Pulmonary artery endothelial cell (primary cell): ENCODE results near the gene SCARB2. TPM values are rescaled to one million over a fixed set of nuclear protein-coding genes. Genes with fewer than 3 reads are reported as not detected.

Experiments used
- DNase-seq: peaks from one replicate; pipeline ENCODE4 v3.0.0-alpha.2; 2011; ENCODE audit warnings: low read depth, low spot score
- total RNA-seq: library from RNA; depleted of rRNA; stranded (reverse); fragments of >200 nt; gene quantifications from 2 replicates; pipeline ENCODE4 v1.2.3, GENCODE V29; 2014

Gene SCARB2
- total RNA-seq, 1 donor from 2014 or later, result 193 TPM

DNA sequence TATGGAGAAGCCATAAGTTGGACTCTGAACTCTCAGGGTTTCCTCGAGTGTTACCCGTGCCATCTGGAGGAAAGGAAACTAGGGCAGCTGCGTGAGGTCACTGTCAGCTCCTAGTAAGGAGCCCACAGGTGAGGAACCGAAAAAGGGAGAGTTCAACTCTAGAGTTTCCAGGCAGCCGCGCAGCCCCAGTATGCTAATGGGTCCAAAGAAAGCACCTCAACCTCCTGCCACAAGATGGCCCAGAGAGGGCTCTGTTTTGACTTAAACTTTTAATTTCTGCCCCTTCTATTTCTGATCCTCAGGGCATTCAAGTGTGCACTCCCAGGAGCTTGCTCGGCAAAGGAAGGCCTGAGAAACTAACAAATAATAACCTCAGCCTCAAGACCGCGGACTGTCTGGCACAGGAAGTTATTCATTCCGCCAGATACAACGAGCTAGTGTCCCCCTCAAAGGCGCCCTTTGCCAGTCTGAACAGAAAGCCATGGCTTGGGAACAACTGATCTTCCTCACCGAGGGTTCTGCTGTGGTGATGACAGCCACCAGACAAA is 13.9 kb downstream of the SCARB2 start:
- no peak for DNase-seq

DNA sequence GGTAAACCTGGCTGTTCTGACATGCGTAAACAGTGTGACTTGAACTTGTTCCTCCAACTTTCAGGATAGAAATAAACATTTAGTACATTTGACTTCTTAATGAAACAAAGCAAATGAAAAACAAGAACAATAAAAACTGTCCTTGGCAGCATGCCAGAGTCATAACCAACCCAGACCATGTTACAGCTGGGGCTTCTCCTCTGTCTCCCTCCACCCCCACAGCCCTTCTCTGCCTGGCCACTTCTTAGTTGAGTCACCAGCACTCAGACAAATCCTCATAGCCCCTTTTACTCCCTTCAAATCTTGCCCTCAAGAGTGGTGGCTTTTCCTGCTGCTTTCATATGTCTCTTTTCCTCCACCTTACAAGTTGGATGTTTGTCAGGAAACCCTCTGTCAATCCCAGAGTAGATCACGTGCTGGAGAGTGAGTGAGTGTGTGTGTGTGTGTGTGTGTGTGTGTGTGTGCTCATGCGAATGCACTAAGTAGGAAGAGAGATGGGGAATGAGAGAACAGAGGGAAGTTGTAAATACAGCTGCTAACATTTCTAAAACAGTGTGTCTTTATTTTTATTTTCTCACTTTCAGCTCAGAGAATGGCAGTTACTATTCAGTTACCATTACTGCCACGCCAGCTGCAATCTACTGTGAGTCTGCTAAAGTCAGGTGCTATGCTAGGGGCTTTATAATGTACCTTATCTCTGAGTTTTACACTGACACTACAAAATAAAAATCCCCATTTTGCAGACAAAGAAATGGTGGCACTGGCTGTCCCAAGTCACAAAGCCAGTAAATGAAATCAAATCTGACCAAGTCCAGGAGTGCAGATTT is 15.0 kb downstream of the SCARB2 start:
- peak; percentile 73 for DNase-seq

DNA sequence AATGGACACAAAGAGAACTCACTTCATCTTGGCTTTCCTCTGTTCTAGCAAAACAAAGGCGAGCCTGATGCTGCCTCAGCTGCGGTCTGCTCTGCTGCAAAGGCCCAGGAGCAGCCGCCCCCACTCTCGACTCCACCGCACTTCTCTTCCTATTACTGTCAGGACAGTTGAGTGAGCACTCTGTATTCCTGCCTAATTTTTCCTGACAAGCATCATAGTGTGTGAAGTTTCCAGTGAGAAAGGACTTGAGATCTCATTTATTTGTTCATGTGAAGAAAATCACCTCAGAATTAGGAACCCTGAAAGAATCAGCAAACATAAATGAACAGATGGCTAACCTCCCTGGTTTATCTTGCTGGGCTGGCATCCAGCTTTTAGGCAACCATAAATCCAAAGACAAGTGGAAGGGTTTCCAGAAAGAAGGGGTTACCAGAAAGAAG is 15.6 kb downstream of the SCARB2 start:
- no peak for DNase-seq

DNA sequence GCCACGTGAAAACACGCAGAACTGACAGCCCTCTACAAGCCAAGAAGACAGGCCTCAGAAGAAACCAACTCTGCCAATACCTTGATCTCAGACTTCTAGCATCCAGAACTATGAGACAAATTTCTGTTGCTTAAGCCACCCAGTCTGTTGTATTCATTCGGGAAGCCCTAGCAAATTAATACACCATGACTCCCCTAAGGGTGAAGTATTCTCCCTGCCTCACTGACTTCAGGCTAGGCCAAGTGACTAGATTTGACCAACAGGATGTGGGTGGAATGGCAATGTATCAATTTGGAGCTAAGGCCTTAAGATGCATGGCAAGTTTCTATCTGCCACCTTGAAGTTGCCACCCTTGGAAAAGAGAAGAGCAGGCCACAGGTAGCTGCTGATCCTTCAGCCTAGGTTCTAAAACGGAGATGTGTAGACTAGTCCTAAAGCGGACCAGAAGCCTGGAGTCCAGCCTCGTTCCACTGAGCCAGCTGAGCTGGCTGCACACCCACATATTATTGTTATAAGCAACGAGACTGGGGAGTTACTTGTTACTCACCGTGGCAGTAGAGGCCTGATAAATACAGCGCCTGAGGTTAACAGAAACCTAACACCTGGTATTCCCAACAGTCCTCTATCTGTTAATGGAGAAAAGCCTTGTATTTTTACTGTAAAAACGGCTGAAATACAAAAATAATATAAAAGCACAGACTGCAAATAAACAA is 16.4 kb downstream of the SCARB2 start:
- DNase-seq, result no peak

DNA sequence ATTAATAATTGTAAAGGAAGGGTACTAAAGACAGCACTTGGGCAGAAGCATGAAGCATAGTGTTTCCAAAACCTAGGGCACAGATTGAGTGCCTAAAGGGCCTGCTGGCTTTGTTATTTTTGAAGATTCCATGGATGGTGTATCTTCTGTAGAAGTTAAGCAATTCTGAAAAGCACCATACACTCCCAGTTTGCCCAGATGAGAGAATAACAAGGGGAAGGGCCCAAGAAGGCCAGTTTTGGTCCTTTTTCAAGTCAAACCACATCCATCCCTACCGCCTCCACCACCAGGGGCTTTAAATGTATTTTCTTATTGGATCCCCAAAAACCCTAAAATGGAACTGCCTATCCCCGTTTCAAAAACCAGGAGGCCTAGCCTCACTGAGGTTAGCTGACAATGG is 17.2 kb downstream of the SCARB2 start:
- DNase-seq, result no peak

DNA sequence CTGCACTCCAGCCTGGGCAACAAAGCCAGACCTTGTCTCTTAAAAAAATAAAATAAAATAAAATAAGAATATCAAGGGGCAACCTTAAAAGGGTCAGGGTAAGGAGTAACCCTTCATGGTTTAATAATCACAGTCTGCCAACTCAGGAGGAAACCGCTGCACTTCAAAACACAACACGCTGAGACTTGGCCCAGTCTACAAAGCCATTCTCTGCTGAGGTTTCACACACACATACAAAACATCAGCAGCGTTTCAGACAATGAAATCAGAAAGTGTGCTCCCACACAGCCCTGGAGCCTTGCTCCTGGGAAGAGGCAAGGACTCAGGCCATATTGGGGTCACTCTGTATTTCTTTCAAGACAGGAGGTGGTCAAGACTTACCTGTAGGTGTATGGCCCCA is 18.3 kb downstream of the SCARB2 start:
- DNase-seq, result no peak

DNA sequence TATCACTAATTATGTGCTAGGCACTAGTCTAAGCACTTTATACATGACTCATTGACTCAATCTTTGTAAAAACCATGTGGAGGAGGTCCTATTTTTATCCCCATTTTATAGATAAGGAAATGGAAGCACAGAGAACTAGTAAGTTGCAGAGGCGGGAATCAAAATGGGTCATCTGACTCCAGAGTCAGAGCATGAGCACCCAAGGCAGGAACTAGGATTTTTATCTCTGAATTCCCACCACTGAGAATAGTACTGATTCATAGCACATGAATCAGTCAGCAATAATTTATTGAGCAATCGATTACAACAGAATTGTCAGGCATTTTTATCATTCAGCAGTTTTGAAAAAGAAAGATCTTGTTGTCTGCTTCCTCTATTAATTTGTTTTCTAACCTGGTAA is 19.3 kb downstream of the SCARB2 start:
- no peak for DNase-seq

DNA sequence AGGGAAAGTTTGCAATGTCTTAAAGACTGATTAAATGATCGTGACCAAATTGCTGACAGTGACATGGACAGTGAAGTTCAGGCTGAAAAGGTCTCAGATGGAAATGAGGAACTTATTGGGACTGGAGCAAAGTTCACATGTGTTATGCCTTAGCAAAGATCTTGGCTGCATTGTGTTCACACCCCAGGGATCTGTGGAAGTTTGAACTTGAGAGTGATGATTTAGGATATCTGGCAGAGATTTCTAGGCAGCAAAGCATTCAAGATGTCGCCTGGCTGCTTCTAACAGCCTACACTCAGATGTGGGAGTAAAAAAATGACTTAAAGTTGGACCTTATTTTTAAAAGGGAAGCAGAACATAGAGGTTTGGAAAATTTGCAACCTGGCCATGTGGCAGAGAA is 21.4 kb downstream of the SCARB2 start:
- DNase-seq, result no peak

DNA sequence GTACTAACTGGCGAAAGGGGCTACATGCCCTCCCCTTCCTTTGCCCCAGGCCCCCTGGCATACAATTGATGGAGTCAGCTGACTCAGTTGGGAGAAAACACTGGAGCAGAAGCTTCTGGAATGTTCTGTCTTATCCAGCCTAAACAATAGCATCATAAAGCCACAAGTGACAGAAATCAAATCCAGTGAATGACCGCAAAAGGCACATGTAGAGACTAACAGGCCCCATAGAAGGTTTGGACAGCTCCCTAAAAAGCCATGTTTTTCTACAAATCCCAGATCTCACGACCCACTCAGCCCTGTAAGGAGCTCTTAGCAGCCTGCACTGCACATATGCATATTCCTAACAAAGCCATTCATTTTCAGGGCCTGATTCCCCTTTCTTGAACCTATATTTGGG is 25.1 kb downstream of the SCARB2 start:
- no peak for DNase-seq

DNA sequence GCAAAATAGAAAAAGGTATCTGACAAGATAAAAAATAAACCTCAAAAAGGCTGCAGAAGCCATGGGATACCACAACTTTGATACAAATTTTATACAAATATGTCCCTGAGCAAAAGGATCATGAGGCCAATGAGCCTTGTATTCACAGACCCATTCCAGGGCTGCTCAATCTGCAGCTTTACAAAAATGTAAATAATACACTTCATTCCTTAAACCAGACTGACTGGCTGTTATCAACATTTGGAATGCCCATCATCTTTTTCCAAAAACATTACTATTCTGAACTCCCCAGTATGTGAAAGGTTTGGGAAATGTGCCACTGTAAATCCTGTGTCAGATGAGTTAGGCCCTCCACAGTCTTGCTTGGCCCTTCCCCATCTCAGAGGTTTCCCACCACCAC is 25.5 kb downstream of the SCARB2 start:
- DNase-seq, result no peak

DNA sequence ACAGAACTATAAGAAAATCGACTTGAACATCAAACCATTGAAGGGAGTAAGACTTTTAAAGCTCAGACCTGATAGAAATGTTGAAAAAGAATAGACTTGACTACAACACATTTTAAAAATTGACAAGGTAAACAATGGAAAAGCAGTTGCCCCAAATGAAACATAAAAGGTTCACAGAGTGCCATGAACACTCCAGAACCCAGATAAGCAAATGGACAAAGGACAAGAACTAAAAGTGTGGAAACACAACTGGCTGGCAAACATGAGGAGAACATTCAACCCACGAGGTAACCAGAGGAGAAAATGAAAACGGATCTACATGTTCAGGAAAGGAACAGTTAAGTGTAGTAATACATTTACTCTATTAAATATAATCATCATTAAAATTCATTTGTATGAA is 26.5 kb downstream of the SCARB2 start:
- no peak for DNase-seq

DNA sequence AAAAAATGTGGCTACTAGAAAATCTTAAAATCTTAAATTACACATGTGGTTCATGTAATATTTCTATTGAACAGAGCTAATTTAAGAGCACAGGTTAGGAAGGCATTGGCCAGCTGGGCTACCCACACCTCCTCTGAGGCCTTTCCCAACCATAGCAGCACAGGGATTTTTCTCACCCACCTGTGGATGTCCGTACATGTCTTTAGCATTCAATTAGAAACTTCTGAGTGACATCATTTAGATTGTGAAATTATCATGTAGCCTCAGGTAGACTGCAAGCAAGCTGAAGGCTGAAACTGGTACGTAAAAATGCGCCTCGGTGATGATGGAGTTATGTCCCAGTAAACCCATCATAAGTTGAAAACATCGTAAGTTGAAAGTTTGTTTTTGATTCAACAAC is 31.2 kb downstream of the SCARB2 start:
- DNase-seq, result no peak

DNA sequence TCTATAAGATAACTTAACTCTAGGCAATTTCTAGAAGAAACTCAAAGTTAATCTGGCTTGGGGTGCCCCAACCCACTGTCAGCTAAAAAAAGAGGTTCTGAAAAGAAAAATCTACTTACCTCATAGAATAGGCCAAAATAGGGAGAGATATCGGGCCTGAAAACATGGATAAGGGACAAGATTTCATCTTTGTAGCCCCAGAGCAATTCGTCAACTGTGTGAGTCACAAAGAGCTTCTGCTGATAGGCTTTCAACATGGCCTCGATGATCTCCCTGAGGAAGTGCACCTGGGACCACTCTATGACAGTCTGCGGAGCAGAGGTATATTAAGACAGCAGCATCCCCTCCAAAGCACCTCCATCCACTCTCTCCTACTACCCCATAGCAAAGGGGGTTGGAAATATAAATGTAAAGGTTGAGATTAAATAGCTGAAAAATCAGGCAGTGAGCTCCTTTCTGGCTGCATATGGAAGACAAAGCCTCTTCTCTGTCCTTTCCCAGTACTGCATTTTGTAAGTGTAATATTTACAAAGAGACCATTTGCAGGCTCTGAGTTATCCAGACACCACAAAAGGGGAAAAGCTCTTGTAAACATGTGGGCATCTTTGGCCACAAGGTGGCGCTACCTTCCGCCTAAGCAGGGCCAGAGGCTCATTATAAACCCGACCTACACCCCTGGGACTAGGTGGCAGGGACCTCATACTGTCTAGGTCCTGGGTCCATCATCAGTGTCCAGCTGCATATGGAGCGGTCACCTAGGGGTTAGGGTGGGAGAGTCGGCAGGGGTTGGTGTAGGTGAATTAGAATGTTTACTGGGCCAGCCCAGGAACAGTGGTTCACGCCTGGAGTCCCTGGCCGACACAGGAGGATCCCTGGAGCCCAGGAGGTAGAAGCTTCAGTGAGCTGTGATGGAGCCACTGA is 34.0 kb downstream of the SCARB2 start:
- DNase-seq, result peak; percentile 47

DNA sequence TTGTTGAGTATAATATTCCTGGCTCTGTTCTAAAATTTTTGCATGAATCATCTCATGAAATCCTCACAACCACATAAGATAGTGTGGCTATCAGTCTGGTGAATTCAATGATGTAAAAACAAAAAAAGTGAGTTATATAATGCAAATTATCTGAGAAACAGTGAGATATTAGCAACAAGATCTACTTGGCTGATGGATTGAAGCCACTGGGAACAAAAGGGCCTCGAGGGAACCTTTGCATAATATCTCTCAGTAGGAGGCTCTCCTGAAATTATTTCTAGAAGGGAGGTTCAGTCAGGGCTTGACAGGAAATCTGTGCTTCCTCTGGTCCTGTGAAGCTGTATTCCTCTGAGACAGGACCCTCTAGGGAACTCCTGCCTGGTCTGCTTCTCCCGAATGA is 35.3 kb downstream of the SCARB2 start:
- DNase-seq, result no peak

DNA sequence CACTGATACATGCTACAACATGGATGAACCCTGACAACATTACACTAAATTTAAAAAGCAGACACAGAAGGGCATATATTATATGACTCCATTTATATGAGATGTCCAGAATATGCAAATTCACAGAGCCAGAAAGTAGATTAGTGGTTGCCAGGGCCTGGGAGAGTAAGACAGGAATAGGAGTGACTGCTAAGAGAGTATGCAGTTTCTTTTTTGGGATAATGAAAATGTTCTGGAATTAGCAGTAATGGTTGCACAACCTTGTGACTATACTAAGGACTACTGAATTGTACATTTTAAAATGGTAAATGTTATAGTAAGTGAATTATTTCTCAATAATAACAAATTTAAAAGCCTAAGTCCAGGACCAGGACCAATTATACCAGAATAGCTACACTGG is 35.9 kb downstream of the SCARB2 start:
- DNase-seq, result no peak

DNA sequence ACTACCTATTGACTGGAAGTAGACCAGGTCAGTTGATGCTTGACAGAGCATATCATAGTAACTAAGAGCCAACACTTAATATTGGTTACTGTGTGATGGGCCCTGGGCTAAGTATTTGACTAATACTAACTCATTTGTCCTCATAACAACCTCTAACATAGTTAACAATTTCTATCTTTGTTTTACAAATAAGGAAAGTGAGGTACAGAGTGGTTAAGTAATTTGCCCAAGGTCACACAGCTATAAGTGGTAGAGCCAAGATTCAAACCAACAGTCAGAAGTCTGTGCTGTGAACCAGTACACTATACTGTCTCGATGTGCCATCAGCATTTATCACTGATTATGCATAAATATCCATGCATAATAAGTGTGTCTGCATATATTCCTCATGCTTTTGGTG is 38.3 kb downstream of the SCARB2 start:
- no peak for DNase-seq

DNA sequence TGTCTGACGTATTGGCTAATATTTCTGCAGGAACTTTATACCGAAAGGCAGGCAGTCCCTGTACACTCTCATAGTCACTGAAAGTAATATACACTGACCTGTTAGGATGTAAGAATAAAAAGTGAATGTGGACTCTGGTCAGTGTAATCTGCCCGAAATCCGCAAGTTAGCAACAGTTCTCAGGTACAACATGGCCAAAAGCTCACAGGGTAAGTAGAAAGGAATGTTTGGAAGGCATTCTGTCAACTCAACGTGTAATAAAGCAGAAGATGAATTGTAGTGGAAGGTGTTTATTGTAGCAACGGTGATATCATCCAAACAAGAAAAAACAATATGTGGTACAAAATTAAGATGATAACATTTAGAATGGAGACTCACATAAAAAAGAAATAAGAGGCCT is 39.4 kb downstream of the SCARB2 start:
- no peak for DNase-seq

DNA sequence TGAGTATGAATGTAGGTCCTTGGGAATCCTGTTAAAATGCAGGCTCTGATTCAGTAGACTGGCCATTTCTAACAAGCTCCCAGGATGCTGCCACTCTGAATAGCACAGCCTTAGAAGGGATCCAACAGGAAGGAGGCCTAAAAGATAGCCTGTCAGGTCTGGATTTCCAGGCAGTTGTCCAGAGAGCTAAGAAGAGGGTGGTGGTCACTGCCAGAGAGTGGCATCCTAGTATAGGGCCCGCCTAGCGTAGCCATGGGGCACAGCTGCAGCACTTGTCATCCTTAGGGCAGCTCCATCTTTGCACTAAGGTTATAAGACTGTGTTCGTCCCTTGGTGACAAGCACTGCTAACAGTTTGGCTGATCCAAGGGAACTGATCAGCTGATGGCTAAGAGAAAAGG is 44.9 kb downstream of the SCARB2 start:
- DNase-seq, result no peak

DNA sequence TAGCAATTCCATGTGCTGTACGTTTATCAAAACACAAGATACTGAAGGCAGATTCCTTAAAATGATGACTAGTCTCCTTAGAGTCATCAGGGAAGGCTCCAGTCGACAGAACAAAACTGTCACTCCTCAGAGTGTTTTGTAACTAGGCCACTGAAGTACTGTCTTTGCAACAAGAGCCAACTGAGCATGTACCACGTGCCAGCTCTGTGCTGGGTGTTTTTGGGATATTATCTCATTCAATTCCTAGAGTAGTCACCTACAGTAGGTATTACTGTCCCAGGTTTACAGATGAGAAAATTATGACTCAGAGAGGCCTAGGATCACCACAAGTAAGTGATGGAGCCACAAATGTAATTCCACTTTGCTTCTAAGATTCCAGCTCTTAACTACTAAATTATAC is 47.1 kb downstream of the SCARB2 start:
- no peak for DNase-seq

DNA sequence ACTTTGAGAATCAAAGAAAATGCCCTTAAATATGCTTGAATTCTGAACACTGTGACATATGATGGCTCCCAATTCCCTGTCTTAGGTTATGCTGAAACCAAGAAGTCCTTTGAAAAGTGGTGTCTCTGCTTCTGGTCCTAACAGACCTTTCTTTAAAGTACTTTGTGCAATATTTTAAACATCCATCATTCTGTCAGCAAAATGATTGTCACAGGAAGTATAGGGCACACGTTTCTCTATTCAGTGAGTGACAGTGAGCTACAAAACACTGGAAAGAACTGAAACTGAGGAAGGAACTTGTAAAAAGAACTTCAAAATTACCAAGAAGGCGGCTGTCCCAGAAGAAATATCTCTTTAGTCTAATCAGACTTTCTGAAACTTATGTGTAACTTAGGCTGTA is 53.3 kb downstream of the SCARB2 start:
- no peak for DNase-seq

DNA sequence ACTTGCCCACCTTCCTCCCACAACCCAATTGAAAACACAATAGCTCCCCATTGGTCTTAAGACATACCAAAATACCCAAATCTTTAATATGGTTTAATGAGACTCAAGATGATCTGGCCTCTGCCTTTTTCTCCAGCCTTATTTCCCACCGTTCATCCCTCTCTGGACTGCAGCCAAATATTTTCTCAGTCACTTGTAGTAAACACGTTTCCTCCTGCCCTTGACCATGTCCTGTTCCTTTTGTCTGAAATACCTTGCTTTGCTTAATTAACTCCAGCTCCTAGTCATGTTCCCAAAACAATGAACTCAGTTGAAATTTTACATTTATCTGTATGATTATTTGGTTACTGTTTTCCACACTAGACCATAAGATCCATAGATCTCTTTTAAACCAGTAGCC is 57.0 kb downstream of the SCARB2 start:
- peak; percentile 20 for DNase-seq

DNA sequence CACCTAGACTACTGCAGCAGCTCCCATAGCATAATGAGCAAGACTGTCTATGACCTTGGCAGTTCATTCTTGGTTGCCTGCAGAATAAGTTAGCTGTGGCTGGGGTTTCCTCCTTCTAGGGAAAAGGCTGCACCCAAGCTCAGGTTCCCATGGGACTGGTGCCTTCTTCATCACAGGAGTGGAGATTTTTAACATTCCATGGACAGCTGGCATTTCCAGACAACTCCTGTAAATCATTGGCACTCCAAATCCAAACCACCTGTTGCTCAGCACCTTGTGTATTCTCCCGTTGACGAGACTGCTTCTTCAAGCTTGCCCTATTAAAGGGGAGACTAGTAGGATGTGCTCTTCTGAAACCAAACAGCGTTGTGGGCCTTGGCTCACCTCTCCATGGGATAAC is 57.6 kb downstream of the SCARB2 start:
- DNase-seq, result no peak
